Measurements from ENCODE around the gene SEC11A.
A peak's percentile ranks its signal among the peaks of the same experiment; 100 is the strongest.

The SEC11A gene

DNA sequence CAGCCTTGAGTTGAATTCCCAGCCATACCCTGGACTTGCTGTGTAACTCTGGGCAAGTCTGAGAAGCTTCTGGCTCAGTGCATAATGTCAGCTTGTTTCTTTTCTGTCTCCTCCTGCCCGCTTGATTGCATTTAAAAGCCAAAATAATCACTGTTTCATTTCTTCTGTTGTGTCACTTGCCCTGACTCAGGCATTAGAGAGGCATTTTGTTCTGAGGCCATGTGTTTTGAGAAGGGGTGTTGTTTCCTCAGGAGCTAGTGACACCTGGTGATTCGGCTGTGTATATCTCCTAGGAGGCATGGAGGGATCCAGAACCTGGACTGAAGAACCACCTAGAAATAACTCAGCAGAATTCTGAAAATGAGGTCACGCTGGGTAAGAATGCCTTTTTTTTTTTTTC lies 77.8 kb downstream of the SEC11A start:
- Histone ChIP-seq H3K9ac (peak overlapping the region in 1 of 11 experiments; percentile 35; a peak in 2 of 22 replicates), H3K4me2 (no peak overlapping the region; a peak in 1 of 22 replicates), H4K20me1 (peaks cover 0 to 17% (median 10%) of the 10 kb centered on the region in 11 experiments; a peak in 11 of 22 replicates), H3K36me3 (peaks cover 43 to 70% (median 60%) of the 10 kb centered on the region in 11 experiments), H3K27me3 (no peaks in the 10 kb centered on the region), H3K4me3 (no peak overlapping the region), H3K9me3 (replicated peaks in 1 of 11) (no peaks in the 10 kb centered on the region), H3K4me1 (peaks cover 21 to 40% (median 36%) of the 10 kb centered on the region in 10 experiments), H3K27ac (peak overlapping the region in 2 of 11 experiments; percentile 31 to 40; a peak in 3 of 22 replicates)
- no peak for TF ChIP-seq Cebpa-rat (IDR thresholded peaks at IDR 0.05)

DNA sequence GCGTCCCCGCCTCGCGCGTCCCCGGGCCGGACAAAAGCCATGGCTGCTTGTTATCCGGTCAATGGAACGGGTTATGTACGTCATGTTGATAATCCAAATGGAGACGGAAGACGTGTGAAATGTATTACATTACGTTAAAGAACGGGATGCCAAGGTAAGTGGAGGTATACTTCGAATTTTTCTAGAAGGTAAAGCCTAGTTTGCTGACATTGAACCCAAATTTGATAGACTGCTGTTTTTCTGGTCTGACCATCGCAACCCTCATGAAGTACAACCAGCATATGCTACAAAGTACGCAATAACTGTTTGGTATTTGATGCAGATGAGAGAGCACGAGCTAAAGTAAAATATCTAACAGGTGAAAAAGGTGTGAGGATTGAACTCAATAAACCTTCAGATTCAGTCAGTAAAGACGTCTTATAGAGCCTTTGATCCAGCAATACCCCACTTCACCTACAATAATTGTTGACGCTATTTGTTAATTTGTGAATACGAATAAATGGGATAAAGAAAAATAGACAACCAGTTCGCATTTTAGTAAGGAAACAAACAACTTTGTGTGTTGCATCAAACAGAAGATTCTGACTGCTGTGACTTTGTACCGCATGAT lies 81.6 kb downstream of the SEC11A start:
- Histone ChIP-seq H3K27ac (peak overlapping the region; percentile 64 to 85 (median 79)), H3K27me3 (no peaks in the 10 kb centered on the region), H4K20me1 (peaks cover 0 to 16% (median 5%) of the 10 kb centered on the region in 11 experiments; a peak in 9 of 22 replicates), H3K36me3 (peaks cover 6 to 32% (median 22%) of the 10 kb centered on the region in 11 experiments), H3K9ac (peak overlapping the region; percentile 76 to 88 (median 83)), H3K4me1 (peaks cover 50 to 67% (median 60%) of the 10 kb centered on the region in 10 experiments), H3K9me3 (replicated peaks in 1 of 11) (no peaks in the 10 kb centered on the region), H3K4me3 (peak overlapping the region; percentile 60 to 78 (median 70)), H3K4me2 (peak overlapping the region; percentile 90 to 100 (median 96))
- TF ChIP-seq Cebpa-rat (IDR thresholded peaks at IDR 0.05), result no peak

DNA sequence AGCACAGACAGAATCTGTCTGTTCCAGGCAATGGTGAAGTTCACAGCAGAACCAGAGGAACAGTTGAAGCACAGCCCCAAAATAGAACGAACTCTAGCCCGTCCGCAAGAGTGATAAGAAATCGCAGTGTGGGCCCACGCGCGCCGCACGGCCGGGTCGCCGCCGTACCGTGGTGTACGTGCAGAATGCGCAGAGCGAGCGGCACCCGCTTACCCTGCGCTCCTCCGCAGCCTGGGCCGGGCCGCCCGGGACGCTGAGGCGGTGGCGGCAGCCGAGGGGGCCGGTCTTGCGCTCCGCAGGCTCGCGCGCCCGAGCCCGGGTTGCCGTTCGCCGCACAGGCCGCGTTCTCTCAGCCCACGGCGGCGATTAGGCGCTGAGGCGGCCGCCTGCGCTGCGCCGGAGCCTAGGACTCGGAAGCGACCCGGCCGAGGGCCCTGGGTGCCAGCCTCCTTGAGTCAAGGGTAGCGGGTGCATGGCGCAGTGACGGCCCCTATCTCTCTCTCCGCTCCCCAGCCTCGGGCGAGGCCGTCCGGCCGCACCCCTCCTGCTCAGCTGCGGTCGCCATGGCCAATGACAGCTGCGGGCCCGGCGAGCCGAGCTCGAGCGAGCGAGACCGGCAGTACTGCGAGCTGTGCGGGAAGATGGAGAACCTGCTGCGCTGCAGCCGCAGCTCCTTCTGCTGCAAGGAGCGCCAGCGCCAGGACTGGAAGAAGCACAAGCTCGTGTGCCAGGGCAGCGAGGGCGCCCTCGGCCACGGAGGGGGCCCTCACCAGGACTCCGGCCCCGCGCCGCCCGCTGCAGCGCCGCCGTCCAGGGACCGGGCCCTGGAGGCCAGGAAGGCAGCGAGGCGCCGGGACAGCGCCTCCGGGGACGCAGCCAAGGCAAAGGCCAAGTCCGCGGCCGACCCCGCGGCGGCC lies 82.4 kb downstream of the SEC11A start:
- peak overlapping the region; percentile 60 to 78 (median 70) for H3K4me3 ChIP-seq
- H3K4me2 ChIP-seq, result peak overlapping the region; percentile 90 to 100 (median 96)
- peaks cover 50 to 67% (median 60%) of the 10 kb centered on the region in 10 experiments for H3K4me1 ChIP-seq
- no peaks in the 10 kb centered on the region for H3K27me3 ChIP-seq
- H3K9ac ChIP-seq, result peak overlapping the region; percentile 76 to 88 (median 83)
- H3K27ac ChIP-seq, result peak overlapping the region; percentile 64 to 85 (median 79)
- peaks cover 0 to 25% (median 17%) of the 10 kb centered on the region in 11 experiments; a peak in 16 of 22 replicates for H3K36me3 ChIP-seq
- H4K20me1 ChIP-seq, result peaks cover 0 to 16% (median 5%) of the 10 kb centered on the region in 11 experiments; a peak in 9 of 22 replicates
- no peaks in the 10 kb centered on the region for H3K9me3 ChIP-seq (replicated peaks in 1 of 11)
- TF ChIP-seq Cebpa-rat (IDR thresholded peaks at IDR 0.05), result no peak

DNA sequence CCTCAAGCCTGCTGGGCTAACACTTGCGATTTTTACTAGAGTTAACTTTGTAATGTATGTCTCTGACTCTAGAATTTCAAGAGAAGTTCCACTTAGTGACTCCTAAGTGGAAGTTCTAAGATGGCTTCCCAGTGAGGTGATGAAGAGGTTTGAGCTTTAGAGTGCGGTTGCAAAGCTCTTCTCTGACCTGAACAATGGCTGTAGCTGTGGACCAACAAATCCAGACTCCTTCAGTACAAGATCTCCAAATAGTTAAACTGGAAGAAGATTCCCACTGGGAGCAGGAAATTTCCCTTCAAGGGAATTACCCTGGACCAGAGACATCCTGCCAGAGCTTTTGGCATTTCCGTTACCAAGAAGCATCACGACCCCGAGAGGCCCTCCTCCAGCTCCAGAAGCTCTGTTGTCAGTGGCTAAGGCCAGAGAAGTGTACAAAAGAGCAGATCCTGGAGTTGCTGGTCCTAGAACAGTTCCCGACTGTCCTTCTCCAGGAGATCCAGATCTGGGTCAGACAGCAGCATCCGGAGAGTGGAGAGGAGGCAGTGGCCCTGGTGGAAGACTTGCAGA lies 84.2 kb downstream of the SEC11A start:
- H3K4me1 ChIP-seq, result peaks cover 50 to 61% (median 54%) of the 10 kb centered on the region in 10 experiments
- peak overlapping the region; percentile 76 to 89 (median 81) for H3K27ac ChIP-seq
- H4K20me1 ChIP-seq, result peaks cover 0 to 16% (median 5%) of the 10 kb centered on the region in 11 experiments; a peak in 8 of 22 replicates
- H3K9ac ChIP-seq, result peak overlapping the region; percentile 64 to 88 (median 80)
- no peaks in the 10 kb centered on the region for H3K9me3 ChIP-seq (replicated peaks in 1 of 11)
- H3K36me3 ChIP-seq, result peaks cover 0 to 29% (median 8%) of the 10 kb centered on the region in 11 experiments; a peak in 12 of 22 replicates
- peak overlapping the region; percentile 60 to 78 (median 70) for H3K4me3 ChIP-seq
- no peak for TF ChIP-seq Cebpa-rat (IDR thresholded peaks at IDR 0.05)
- H3K27me3 ChIP-seq, result no peaks in the 10 kb centered on the region
- H3K4me2 ChIP-seq, result peak overlapping the region; percentile 90 to 100 (median 96)

DNA sequence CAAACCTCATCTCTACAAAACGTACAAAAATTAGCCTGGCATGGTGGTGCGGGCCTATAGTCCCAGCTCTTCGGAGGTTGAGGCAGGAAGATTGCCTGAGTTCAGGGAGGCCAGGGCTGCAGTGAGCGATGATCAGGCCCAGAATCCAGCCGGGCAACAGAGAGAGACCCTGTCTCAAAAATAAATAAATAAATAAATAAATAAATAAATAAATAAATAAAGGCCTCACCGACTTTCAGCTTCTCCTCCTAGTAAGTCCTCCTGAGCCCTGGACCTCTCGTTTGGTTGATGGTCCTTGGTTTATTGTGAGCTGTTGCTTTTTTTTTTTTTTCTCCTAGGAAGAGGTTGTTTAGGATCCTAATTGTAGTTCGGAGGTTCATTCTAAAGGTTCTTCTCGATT lies 86.9 kb downstream of the SEC11A start:
- Histone ChIP-seq H3K9me3 (replicated peaks in 1 of 11) (no peaks in the 10 kb centered on the region), H3K36me3 (peaks cover 0 to 43% (median 19%) of the 10 kb centered on the region in 11 experiments; a peak in 17 of 22 replicates), H3K9ac (no peak overlapping the region), H3K27ac (no peak overlapping the region), H4K20me1 (peaks cover 0 to 10% (median 0%) of the 10 kb centered on the region in 11 experiments; a peak in 7 of 22 replicates), H3K4me3 (no peak overlapping the region), H3K4me1 (peaks cover 27 to 37% (median 31%) of the 10 kb centered on the region in 10 experiments), H3K27me3 (no peaks in the 10 kb centered on the region), H3K4me2 (no peak overlapping the region)
- no peak for TF ChIP-seq Cebpa-rat (IDR thresholded peaks at IDR 0.05)

DNA sequence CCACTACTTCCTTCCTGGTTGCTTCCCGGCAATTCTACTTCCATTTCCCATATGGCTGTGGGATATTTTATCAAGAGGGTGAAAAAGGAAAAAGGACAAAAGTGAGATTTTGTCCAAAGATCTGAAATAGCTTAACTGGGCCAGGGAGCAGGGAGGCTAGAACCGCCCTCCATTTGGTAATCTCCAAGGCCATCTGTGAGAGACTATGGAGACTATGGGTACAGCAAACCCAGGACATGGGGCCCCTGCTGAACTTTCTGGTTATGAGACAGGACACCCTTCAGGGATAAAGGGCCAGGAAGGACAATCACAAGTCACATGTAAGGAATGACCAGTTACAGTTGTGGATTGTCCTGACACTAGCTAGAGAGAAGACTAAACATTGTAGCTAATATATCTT lies 90.8 kb downstream of the SEC11A start:
- peaks cover 0 to 10% (median 0%) of the 10 kb centered on the region in 11 experiments; a peak in 3 of 22 replicates for H3K27me3 ChIP-seq

DNA sequence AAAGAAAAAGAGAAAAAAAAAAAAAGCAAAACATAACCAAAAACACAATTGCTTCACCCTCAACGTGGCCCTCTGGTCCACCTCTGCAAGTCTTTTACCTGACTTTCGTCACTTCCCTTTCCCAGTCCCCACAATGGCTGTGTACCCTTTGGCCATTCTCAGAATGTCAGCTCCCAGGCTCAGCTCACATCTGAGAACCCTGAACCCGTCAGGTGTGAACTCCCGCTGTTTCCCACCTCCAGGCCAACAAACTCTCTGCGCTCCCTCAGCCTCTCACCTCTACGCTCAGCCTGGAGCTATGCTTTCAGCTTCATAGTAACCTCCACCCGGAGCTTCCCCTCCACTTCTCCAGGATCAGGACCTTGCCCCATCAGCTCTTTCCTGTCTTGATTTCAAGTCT lies 91.6 kb downstream of the SEC11A start:
- Histone ChIP-seq H3K4me1 (peaks cover 0 to 2% (median 0%) of the 10 kb centered on the region in 10 experiments; a peak in 1 of 20 replicates), H4K20me1 (peaks cover 0 to 7% (median 0%) of the 10 kb centered on the region in 11 experiments; a peak in 4 of 22 replicates), H3K9me3 (replicated peaks in 1 of 11) (peaks cover 37 to 46% (median 42%) of the 10 kb centered on the region in 11 experiments), H3K27ac (no peak overlapping the region; a peak in 1 of 22 replicates), H3K4me3 (no peak overlapping the region), H3K9ac (no peak overlapping the region), H3K36me3 (peaks cover 40 to 90% (median 65%) of the 10 kb centered on the region in 11 experiments), H3K27me3 (peaks cover 0 to 10% (median 0%) of the 10 kb centered on the region in 11 experiments; a peak in 3 of 22 replicates), H3K4me2 (no peak overlapping the region)
- no peak for TF ChIP-seq Cebpa-rat (IDR thresholded peaks at IDR 0.05)

More for the DNA sequence above, 90.8 kb downstream of the SEC11A start:
- Histone ChIP-seq H4K20me1 (peaks cover 0 to 7% (median 0%) of the 10 kb centered on the region in 11 experiments; a peak in 4 of 22 replicates), H3K9ac (no peak overlapping the region), H3K36me3 (peaks cover 33 to 82% (median 57%) of the 10 kb centered on the region in 11 experiments), H3K27ac (no peak overlapping the region), H3K9me3 (replicated peaks in 1 of 11) (peaks cover 29 to 38% (median 35%) of the 10 kb centered on the region in 11 experiments), H3K4me3 (no peak overlapping the region), H3K4me2 (no peak overlapping the region), H3K4me1 (peaks cover 1 to 9% (median 6%) of the 10 kb centered on the region in 10 experiments)
- TF ChIP-seq Cebpa-rat (IDR thresholded peaks at IDR 0.05), result no peak

DNA sequence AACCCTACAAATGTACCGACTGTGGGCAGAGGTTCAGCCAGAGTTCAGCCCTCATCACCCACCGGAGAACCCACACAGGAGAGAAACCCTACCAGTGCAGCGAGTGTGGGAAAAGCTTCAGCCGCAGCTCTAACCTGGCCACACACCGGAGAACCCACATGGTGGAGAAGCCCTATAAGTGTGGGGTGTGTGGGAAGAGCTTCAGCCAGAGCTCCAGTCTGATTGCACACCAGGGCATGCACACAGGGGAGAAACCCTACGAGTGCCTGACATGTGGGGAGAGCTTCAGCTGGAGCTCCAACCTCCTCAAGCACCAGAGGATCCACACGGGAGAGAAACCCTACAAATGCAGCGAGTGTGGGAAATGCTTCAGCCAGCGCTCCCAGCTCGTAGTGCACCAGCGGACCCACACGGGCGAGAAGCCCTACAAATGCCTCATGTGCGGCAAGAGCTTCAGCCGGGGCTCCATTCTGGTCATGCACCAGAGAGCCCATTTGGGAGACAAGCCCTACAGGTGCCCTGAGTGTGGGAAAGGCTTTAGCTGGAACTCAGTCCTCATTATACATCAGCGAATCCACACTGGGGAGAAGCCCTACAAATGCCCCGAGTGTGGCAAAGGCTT lies 94.5 kb downstream of the SEC11A start:
- Histone ChIP-seq H3K27me3 (peaks cover 0 to 10% (median 0%) of the 10 kb centered on the region in 11 experiments; a peak in 3 of 22 replicates), H3K4me2 (no peak overlapping the region), H3K9ac (no peak overlapping the region), H3K36me3 (peaks cover 40 to 98% (median 93%) of the 10 kb centered on the region in 11 experiments), H3K9me3 (replicated peaks in 1 of 11) (peaks cover 50 to 74% (median 71%) of the 10 kb centered on the region in 11 experiments), H4K20me1 (peaks cover 0 to 7% (median 0%) of the 10 kb centered on the region in 11 experiments; a peak in 4 of 22 replicates), H3K4me1 (peaks cover 0 to 20% (median 6%) of the 10 kb centered on the region in 10 experiments; a peak in 16 of 20 replicates), H3K4me3 (peak overlapping the region; percentile 13 to 58 (median 42); a peak in 17 of 20 replicates), H3K27ac (no peak overlapping the region)
- no peak for TF ChIP-seq Cebpa-rat (IDR thresholded peaks at IDR 0.05)

Data from BLaER1 treated with 17β-estradiol and CSF1 and Interleukin-3, amounts not matched to agents 10 nM and 100 nM (cell line).